Measurements from ENCODE around the gene EPB41. TPM values are rescaled to one million over a fixed set of nuclear protein-coding genes. Genes with fewer than 3 reads are reported as not detected.

The EPB41 gene
- total and polyA plus RNA-seq, 9 of the 15 experiments (the other 6 are each of a cell fraction or from before 2014, with no cell fraction given), result 3.7 to 213 (median 141) TPM

- TF ChIP-seq ZNF395 (CRISPR knock-in tag; IDR thresholded peaks at IDR 0.05) (no peak), NFATC3 (IDR thresholded peaks at IDR 0.05) (no peak), ZNF780A (CRISPR knock-in tag; IDR thresholded peaks at IDR 0.05) (no peak), ESRRB (CRISPR knock-in tag; IDR thresholded peaks at IDR 0.05; ENCODE audit: borderline replicate concordance) (no peak), FOXJ3 (CRISPR knock-in tag; IDR thresholded peaks at IDR 0.05) (no peak), LCOR (CRISPR knock-in tag; IDR thresholded peaks at IDR 0.05) (no peak), JUN (IDR thresholded peaks at IDR 0.05; ENCODE audit: borderline replicate concordance, low read depth, low read length) (no peak), JUN (CRISPR knock-in tag; IDR thresholded peaks at IDR 0.05; ENCODE audit: borderline replicate concordance) (no peak), ZNF76 (CRISPR knock-in tag; IDR thresholded peaks at IDR 0.05; ENCODE audit: borderline replicate concordance) (no peak), ARID4B (CRISPR knock-in tag; IDR thresholded peaks at IDR 0.05) (0 out of 2 replicates have a peak, but pooled peaks have one; percentile 53), TARDBP (IDR thresholded peaks at IDR 0.05) (no peak), ZNF696 (CRISPR knock-in tag; conservative IDR thresholded peaks at IDR 0.05) (no peak), ZFPM2 (CRISPR knock-in tag; IDR thresholded peaks at IDR 0.05) (no peak), SNIP1 (IDR thresholded peaks at IDR 0.05; ENCODE audit: low read depth) (no peak; the same call in 1 of the 2 replicates), SIN3A (IDR thresholded peaks at IDR 0.05; ENCODE audit: borderline replicate concordance in 2 of 2, control insufficient read depth in 1 of 2, low read depth in 2 of 2, low read length in 2 of 2) (0 out of 4 replicates have a peak, but pooled peaks of 1 of the 2 experiments have one; percentile 23), BCLAF1 (IDR thresholded peaks at IDR 0.05; ENCODE audit: borderline replicate concordance in 1 of 2, control insufficient read depth in 1 of 2, low read depth in 2 of 2, low read length in 1 of 2) (no peak), C11orf30 (IDR thresholded peaks at IDR 0.05; ENCODE audit: low read depth) (no peak)
Measured at GRCh38 chr1:28887835-28888682, 26.3 kb upstream of the EPB41 start (continued).
